ENCODE results near the gene CFAP52. TPM values are rescaled to one million over a fixed set of nuclear protein-coding genes. Genes with fewer than 3 reads are reported as not detected.
"Not testable (repeated sequence)": the region's sequence is repeated elsewhere in the genome, so short reads cannot be mapped to it uniquely, and the experiment has no call there.

Gene CFAP52
- total RNA-seq, 1 donor from 2014 or later: 11.0 TPM

DNA sequence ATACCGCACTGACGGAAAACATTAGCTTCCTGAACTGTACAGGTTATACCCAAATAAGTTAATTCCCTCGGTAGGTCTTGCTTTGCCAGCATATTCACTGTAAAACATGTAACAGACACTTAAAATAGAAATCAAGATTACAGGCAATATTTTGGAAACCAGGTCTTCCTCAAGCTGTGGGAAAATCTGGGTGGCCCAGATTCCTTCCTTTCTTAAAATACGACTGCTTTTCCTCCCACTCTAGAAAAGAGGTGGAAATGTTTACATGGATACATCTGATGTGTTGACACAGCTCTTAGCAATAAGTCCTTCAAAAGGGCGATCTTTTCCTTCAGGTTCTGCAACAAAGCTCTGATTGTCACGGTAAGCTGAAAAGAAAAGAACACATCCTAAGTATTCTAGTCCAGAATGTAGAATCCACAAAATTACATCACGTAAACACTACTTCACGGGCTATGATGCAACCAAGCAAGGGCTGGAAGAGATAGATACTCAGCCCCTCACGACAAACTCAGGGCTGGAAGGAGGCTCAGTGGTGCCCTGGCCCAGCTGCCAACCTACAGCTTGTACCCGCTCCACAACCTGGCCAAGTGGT is 19.2 kb upstream of the CFAP52 start:
- H3K4me3 ChIP-seq: no peak overlapping the region
- no peak overlapping the region for H3K27ac ChIP-seq
- ATAC-seq (no peak), DNase-seq (no peak)
- H3K36me3 ChIP-seq: peaks cover 30% of the 10 kb centered on the region
- TF ChIP-seq, protein P1, sequence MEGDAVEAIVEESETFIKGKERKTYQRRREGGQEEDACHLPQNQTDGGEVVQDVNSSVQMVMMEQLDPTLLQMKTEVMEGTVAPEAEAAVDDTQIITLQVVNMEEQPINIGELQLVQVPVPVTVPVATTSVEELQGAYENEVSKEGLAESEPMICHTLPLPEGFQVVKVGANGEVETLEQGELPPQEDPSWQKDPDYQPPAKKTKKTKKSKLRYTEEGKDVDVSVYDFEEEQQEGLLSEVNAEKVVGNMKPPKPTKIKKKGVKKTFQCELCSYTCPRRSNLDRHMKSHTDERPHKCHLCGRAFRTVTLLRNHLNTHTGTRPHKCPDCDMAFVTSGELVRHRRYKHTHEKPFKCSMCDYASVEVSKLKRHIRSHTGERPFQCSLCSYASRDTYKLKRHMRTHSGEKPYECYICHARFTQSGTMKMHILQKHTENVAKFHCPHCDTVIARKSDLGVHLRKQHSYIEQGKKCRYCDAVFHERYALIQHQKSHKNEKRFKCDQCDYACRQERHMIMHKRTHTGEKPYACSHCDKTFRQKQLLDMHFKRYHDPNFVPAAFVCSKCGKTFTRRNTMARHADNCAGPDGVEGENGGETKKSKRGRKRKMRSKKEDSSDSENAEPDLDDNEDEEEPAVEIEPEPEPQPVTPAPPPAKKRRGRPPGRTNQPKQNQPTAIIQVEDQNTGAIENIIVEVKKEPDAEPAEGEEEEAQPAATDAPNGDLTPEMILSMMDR (IDR thresholded peaks at IDR 0.05): no peak
- H3K27me3 ChIP-seq (ENCODE audit: low read depth): no peaks in the 10 kb centered on the region
- no peaks in the 10 kb centered on the region for H3K9me3 ChIP-seq
- no peaks in the 10 kb centered on the region for H3K4me1 ChIP-seq
- intact Hi-C loops (cut with DNase I): no loop called here

DNA sequence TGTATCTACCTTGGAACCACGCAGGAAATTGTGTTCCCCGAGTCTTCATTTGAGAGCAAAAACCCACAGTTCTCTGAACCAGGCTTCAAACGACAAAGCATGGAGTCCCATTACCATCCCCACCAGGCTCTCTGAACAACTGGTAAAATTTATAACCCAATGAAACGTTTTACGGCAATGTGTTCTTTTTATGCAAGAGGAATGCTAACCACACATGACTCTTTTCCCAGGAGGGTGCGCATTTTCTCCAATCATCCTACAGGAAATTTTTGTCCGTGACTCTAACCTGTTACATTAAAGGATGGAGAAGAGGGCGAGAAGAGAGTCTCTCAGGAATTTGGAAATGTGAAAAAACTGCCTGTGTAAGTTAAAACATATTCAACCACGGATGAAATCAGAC is 18.6 kb upstream of the CFAP52 start:
- Histone ChIP-seq H3K27me3 (ENCODE audit: low read depth) (no peaks in the 10 kb centered on the region), H3K36me3 (peaks cover 30% of the 10 kb centered on the region), H3K4me3 (no peak overlapping the region), H3K27ac (no peak overlapping the region), H3K9me3 (no peaks in the 10 kb centered on the region), H3K4me1 (no peaks in the 10 kb centered on the region)
- intact Hi-C loops (cut with DNase I): no loop called here
- ATAC-seq (no peak), DNase-seq (no peak)
- TF ChIP-seq, protein P1 (IDR thresholded peaks at IDR 0.05): no peak

DNA sequence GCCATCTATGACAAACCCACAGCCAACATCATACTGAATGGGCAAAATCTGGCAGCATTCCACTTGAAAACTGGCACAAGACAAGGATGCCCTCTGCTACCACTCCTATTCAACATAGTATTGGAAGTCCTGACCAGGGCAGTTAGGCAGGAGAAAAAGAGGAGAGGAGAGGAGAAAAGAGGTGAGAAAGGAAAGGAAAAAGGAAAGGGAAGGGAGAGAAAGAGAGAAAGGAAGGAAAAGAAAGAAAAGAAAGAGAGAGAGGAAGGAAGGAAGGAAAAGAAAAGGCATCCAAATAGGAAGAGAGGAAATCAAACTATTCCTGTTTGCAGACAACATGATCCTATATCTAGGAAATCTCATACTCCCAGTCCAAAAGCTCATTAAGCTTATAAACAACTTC is 12.3 kb upstream of the CFAP52 start:
- Histone ChIP-seq H3K4me3 (no peak overlapping the region), H3K27ac (no peak overlapping the region), H3K27me3 (ENCODE audit: low read depth) (no peaks in the 10 kb centered on the region), H3K9me3 (no peaks in the 10 kb centered on the region), H3K36me3 (peaks cover 29% of the 10 kb centered on the region), H3K4me1 (peaks cover 6% of the 10 kb centered on the region)
- TF ChIP-seq, protein P1 (IDR thresholded peaks at IDR 0.05): no peak
- intact Hi-C loops (cut with DNase I): no loop called here
- DNase-seq (no peak), ATAC-seq (no peak)

DNA sequence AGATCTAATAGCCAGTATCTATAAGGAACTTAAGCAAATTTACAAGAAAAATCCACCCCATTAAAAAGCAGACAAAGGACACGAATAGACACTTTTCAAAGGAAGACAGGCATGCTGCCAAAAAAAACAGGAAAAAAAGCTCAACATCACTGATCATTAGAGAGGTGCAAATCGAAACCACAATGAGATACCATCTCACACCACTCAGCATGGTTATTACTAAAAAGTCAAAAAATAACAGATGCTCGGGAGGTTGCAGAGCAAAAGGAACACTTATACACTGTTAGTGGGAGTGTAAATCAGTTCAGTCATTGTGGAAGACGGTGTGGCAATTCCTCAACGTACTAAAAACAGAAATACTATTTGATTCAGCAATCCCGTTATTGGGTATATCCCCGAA is 10.4 kb upstream of the CFAP52 start:
- H3K4me3 ChIP-seq: no peak overlapping the region
- TF ChIP-seq, protein P1 (IDR thresholded peaks at IDR 0.05): no peak
- peaks cover 45% of the 10 kb centered on the region for H3K36me3 ChIP-seq
- intact Hi-C loops (cut with DNase I): no loop called here
- H3K4me1 ChIP-seq: peaks cover 6% of the 10 kb centered on the region
- no peaks in the 10 kb centered on the region for H3K27me3 ChIP-seq (ENCODE audit: low read depth)
- H3K27ac ChIP-seq: no peak overlapping the region
- H3K9me3 ChIP-seq: no peaks in the 10 kb centered on the region
- ATAC-seq: no peak
- DNase-seq: no peak

DNA sequence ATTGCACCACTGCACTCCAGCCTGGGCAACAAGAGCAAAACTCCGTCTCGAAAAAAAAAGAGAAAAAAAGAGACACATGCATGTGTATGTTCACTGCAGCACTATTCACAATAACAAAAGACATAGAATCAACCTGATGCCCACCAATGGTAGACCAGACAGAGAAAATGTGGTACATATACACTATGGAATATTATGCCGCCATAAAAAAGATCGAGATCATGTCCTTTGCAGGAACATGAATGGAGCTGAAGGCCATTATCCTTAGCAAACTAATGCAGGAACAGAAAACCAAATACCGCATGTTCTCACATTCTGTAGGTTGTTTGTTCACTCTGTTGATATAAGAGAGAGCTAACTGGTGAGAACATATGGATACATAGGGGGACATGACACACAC is 9.7 kb upstream of the CFAP52 start:
- ATAC-seq; intact Hi-C loops (cut with DNase I); DNase-seq; H3K9me3 ChIP-seq; H3K4me3 ChIP-seq; H3K27me3 ChIP-seq (ENCODE audit: low read depth); H3K27ac ChIP-seq; H3K4me1 ChIP-seq: not testable (repeated sequence)
- H3K36me3 ChIP-seq: peaks cover 45% of the 10 kb centered on the region

DNA sequence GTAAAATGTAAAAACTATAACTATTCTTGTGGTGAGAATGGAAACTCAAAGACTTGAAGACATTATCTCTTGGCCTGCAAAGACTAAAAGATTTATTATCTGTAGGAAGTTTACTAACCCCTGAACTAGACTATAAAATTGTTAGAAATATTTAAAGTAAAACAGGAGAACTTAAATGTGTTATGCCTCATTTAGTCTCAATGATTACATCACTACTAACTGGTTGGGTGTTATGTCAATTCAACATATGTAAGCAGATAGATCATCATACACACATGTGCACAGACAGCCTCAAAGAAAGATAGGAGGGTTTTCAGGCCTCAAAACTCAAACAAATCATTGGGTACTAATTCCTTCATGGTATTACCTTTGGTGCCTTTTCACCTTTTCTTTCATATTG is 8.4 kb upstream of the CFAP52 start:
- peaks cover 6% of the 10 kb centered on the region for H3K4me1 ChIP-seq
- H3K27ac ChIP-seq: no peak overlapping the region
- ATAC-seq (no peak), DNase-seq (no peak)
- H3K9me3 ChIP-seq: no peaks in the 10 kb centered on the region
- TF ChIP-seq, protein P1 (IDR thresholded peaks at IDR 0.05): no peak
- intact Hi-C loops (cut with DNase I): no loop called here
- no peak overlapping the region for H3K4me3 ChIP-seq
- no peaks in the 10 kb centered on the region for H3K27me3 ChIP-seq (ENCODE audit: low read depth)
- H3K36me3 ChIP-seq: peaks cover 45% of the 10 kb centered on the region

All from lower lobe of right lung (tissue), 2 donors.